ENCODE results near the gene THAP11. TPM values are rescaled to one million over a fixed set of nuclear protein-coding genes. Genes with fewer than 3 reads are reported as not detected.

Gene THAP11
- total and polyA plus RNA-seq, 2 of the 13 experiments (the other 11 are each of a cell fraction or from before 2014, with no cell fraction given): 44.2 to 53.4 TPM

DNA sequence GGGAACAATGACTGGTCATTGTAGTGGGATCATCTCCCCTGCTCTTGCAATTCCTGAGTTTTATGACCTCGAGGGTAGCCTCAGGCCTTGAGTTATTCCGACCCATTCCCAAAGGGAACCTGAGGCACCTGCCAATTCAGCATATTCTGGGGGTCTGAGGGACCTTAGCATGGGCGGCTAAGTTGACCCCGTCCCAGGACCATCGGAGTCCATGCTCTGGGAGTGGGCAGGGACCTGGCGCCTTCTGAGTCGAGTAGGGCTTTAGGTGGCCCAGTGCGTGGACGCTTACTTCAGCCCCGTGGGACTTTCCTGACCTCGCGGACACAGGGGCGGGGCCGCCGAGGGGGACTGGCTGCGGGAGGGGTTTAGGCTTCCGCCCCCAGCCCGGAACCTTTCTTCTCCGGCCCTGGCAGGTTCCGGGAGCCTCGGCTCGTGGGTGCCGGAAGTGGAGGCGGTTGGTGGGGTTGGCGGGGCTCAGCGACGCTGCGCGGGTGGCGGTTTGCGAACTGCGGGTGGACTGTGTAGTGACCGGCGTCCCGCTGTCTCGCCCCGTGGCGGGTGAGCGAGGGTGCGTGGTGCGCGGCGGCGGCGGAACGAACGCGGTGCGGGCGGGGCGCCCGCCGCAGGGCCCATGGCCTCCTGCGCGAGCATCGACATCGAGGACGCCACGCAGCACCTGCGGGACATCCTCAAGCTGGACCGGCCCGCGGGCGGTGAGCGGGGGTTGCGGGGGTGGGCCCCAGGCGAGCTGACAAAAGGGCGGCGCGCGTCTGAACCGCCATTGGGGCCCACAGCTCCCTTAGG, 30.7 kb downstream of the THAP11 start, which contains the start of gene EDC4 (continued):
- TF ChIP-seq, protein P1, sequence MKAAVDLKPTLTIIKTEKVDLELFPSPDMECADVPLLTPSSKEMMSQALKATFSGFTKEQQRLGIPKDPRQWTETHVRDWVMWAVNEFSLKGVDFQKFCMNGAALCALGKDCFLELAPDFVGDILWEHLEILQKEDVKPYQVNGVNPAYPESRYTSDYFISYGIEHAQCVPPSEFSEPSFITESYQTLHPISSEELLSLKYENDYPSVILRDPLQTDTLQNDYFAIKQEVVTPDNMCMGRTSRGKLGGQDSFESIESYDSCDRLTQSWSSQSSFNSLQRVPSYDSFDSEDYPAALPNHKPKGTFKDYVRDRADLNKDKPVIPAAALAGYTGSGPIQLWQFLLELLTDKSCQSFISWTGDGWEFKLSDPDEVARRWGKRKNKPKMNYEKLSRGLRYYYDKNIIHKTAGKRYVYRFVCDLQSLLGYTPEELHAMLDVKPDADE (CRISPR knock-in tag; IDR thresholded peaks at IDR 0.05): peak; percentile 92; the same call in 1 of the 2 replicates
- TF ChIP-seq HDAC6 (IDR thresholded peaks at IDR 0.05; ENCODE audit: low read depth, low read length) (no peak), ZNF292 (CRISPR knock-in tag; IDR thresholded peaks at IDR 0.05; ENCODE audit: borderline replicate concordance, low read depth) (no peak; the same call in 1 of the 2 replicates), ZNF543 (CRISPR knock-in tag; IDR thresholded peaks at IDR 0.05) (peak; percentile 88), GPN1 (CRISPR knock-in tag; IDR thresholded peaks at IDR 0.05; ENCODE audit: borderline replicate concordance) (0 out of 2 replicates have a peak, but pooled peaks have one; percentile 66), MBD4 (IDR thresholded peaks at IDR 0.05; ENCODE audit: borderline replicate concordance, low read length) (no peak), ZSCAN5A (CRISPR knock-in tag; IDR thresholded peaks at IDR 0.05; ENCODE audit: borderline replicate concordance) (peak; percentile 65; the same call in 1 of the 2 replicates), ISX (CRISPR knock-in tag; conservative IDR thresholded peaks at IDR 0.05) (no peak), ZNF891 (CRISPR knock-in tag; IDR thresholded peaks at IDR 0.05) (peak; percentile 86), CSRNP1 (CRISPR knock-in tag; IDR thresholded peaks at IDR 0.05) (peak; percentile 96), FOXM1 (CRISPR knock-in tag; IDR thresholded peaks at IDR 0.05) (no peak), TCF7 (IDR thresholded peaks at IDR 0.05; ENCODE audit: low read depth) (no peak), ZNF629 (CRISPR knock-in tag; conservative IDR thresholded peaks at IDR 0.05) (no peak; the same call in 1 of the 2 replicates), TBL1XR1 (IDR thresholded peaks at IDR 0.05; ENCODE audit: borderline replicate concordance, low read length, partially characterized antibody) (peak; percentile 75), ZNF143 (CRISPR knock-in tag; IDR thresholded peaks at IDR 0.05) (peak; percentile 76), ZNF230 (CRISPR knock-in tag; IDR thresholded peaks at IDR 0.05) (peak; percentile 20; the same call in 1 of the 2 replicates), ZNF333 (CRISPR knock-in tag; IDR thresholded peaks at IDR 0.05; ENCODE audit: borderline replicate concordance) (no peak), ZNF724P (CRISPR knock-in tag; IDR thresholded peaks at IDR 0.05; ENCODE audit: borderline replicate concordance) (no peak)
- TF ChIP-seq, protein P2, sequence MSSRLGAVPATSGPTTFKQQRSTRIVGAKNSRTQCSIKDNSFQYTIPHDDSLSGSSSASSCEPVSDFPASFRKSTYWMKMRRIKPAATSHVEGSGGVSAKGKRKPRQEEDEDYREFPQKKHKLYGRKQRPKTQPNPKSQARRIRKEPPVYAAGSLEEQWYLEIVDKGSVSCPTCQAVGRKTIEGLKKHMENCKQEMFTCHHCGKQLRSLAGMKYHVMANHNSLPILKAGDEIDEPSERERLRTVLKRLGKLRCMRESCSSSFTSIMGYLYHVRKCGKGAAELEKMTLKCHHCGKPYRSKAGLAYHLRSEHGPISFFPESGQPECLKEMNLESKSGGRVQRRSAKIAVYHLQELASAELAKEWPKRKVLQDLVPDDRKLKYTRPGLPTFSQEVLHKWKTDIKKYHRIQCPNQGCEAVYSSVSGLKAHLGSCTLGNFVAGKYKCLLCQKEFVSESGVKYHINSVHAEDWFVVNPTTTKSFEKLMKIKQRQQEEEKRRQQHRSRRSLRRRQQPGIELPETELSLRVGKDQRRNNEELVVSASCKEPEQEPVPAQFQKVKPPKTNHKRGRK (CRISPR knock-in tag; IDR thresholded peaks at IDR 0.05): 0 out of 2 replicates have a peak, but pooled peaks have one; percentile 26
- TF ChIP-seq, protein P3, sequence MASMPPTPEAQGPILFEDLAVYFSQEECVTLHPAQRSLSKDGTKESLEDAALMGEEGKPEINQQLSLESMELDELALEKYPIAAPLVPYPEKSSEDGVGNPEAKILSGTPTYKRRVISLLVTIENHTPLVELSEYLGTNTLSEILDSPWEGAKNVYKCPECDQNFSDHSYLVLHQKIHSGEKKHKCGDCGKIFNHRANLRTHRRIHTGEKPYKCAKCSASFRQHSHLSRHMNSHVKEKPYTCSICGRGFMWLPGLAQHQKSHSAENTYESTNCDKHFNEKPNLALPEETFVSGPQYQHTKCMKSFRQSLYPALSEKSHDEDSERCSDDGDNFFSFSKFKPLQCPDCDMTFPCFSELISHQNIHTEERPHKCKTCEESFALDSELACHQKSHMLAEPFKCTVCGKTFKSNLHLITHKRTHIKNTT (CRISPR knock-in tag; IDR thresholded peaks at IDR 0.05): no peak
- TF ChIP-seq, protein P4, sequence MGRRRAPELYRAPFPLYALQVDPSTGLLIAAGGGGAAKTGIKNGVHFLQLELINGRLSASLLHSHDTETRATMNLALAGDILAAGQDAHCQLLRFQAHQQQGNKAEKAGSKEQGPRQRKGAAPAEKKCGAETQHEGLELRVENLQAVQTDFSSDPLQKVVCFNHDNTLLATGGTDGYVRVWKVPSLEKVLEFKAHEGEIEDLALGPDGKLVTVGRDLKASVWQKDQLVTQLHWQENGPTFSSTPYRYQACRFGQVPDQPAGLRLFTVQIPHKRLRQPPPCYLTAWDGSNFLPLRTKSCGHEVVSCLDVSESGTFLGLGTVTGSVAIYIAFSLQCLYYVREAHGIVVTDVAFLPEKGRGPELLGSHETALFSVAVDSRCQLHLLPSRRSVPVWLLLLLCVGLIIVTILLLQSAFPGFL (CRISPR knock-in tag; IDR thresholded peaks at IDR 0.05): peak; percentile 71; the same call in 1 of the 2 replicates

Measured in HepG2 (cell line).